ENCODE results near the gene PPP1R18. TPM values are rescaled to one million over a fixed set of nuclear protein-coding genes. Genes with fewer than 3 reads are reported as not detected.
"Not testable (repeated sequence)": the region's sequence is repeated elsewhere in the genome, so short reads cannot be mapped to it uniquely, and the experiment has no call there.

The PPP1R18 gene
- polyA plus RNA-seq, 3 donors = 58.5 to 226 (median 78.9) TPM

- no peak overlapping the region for H3K4me3 Mint-ChIP-seq
- no peak overlapping the region for H3K9ac ChIP-seq (ENCODE audit: insufficient read depth, low read length, poor library complexity, severe bottlenecking)
- no peaks in the 10 kb centered on the region for H3K27me3 Mint-ChIP-seq (ENCODE audit: low read depth in 3 of 3)
- H2AFZ ChIP-seq (ENCODE audit: insufficient read depth, low read depth, low read length, poor library complexity, severe bottlenecking) = no peak overlapping the region
- peaks cover 0 to 2% (median 0%) of the 10 kb centered on the region in 7 donors for H3K9me3 Mint-ChIP-seq
- no peaks in the 10 kb centered on the region for H3K9me3 ChIP-seq (replicated peaks in 1 of 2; ENCODE audit: control insufficient read depth in 1 of 2, insufficient read depth in 1 of 2, low read length in 2 of 2)
- no peak overlapping the region for H3K4me2 ChIP-seq (replicated peaks; ENCODE audit: extremely low read depth, low read length, poor library complexity, severe bottlenecking)
- TF ChIP-seq, protein P1, sequence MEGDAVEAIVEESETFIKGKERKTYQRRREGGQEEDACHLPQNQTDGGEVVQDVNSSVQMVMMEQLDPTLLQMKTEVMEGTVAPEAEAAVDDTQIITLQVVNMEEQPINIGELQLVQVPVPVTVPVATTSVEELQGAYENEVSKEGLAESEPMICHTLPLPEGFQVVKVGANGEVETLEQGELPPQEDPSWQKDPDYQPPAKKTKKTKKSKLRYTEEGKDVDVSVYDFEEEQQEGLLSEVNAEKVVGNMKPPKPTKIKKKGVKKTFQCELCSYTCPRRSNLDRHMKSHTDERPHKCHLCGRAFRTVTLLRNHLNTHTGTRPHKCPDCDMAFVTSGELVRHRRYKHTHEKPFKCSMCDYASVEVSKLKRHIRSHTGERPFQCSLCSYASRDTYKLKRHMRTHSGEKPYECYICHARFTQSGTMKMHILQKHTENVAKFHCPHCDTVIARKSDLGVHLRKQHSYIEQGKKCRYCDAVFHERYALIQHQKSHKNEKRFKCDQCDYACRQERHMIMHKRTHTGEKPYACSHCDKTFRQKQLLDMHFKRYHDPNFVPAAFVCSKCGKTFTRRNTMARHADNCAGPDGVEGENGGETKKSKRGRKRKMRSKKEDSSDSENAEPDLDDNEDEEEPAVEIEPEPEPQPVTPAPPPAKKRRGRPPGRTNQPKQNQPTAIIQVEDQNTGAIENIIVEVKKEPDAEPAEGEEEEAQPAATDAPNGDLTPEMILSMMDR (IDR thresholded peaks at IDR 0.05) = no peak
- no peak for DNase-seq
- peaks cover 30% of the 10 kb centered on the region for H3K4me1 Mint-ChIP-seq
- H3K36me3 Mint-ChIP-seq = peaks cover 40 to 56% of the 10 kb centered on the region in 2 donors
- H3K36me3 ChIP-seq (replicated peaks in 1 of 2; ENCODE audit: control insufficient read depth in 1 of 2, insufficient read depth in 2 of 2, low read length in 2 of 2) = peaks cover 31 to 50% of the 10 kb centered on the region in 2 donors
- intact Hi-C loops (cut with micrococcal nuclease) = loop anchor here in 1 of 2 donors (5.0 kb wide), 1 partner anchor 189 kb away; no protein-coding TSS in a partner anchor
- H3K4me3 ChIP-seq (replicated peaks in 1 of 3; ENCODE audit: low read depth in 2 of 3, low read length in 3 of 3) = no peak overlapping the region
- H3K79me2 ChIP-seq (ENCODE audit: insufficient read depth, low read length) = peaks cover 25% of the 10 kb centered on the region
- peaks cover 11 to 23% of the 10 kb centered on the region in 2 donors for H3K4me1 ChIP-seq (ENCODE audit: control insufficient read depth in 1 of 2, insufficient read depth in 2 of 2, low read length in 2 of 2)
- H3K27ac Mint-ChIP-seq = peak overlapping the region in 3 of 7 donors; percentile 31 to 66 (median 47)
- H4K20me1 ChIP-seq (ENCODE audit: insufficient read depth, low read length) = peaks cover 27% of the 10 kb centered on the region
- H3K27me3 ChIP-seq (ENCODE audit: control insufficient read depth in 2 of 2, insufficient read depth in 2 of 2, low read length in 2 of 2) = no peaks in the 10 kb centered on the region
- H3K27ac ChIP-seq (ENCODE audit: low read depth in 1 of 2, low read length in 2 of 2) = no peak overlapping the region
- WGBS (ENCODE audit: insufficient coverage) = 91% methylated on average over 17 of the region's 27 CpGs
Observed at GRCh38 chr6:30670760-30671527, 15.5 kb downstream of the PPP1R18 start.

GRCh38 chr6:30666300-30666699 lies 20.1 kb downstream of the PPP1R18 start:
- H3K4me1 ChIP-seq (ENCODE audit: control insufficient read depth in 1 of 2, insufficient read depth in 2 of 2, low read length in 2 of 2); H3K9me3 ChIP-seq (replicated peaks in 1 of 2; ENCODE audit: control insufficient read depth in 1 of 2, insufficient read depth in 1 of 2, low read length in 2 of 2); DNase-seq; H3K4me3 ChIP-seq (replicated peaks in 1 of 3; ENCODE audit: low read depth in 2 of 3, low read length in 3 of 3); H3K9ac ChIP-seq (ENCODE audit: insufficient read depth, low read length, poor library complexity, severe bottlenecking); H3K79me2 ChIP-seq (ENCODE audit: insufficient read depth, low read length); H3K27me3 Mint-ChIP-seq (ENCODE audit: low read depth in 3 of 3); H3K4me3 Mint-ChIP-seq; H3K4me2 ChIP-seq (replicated peaks; ENCODE audit: extremely low read depth, low read length, poor library complexity, severe bottlenecking); H2AFZ ChIP-seq (ENCODE audit: insufficient read depth, low read depth, low read length, poor library complexity, severe bottlenecking); H3K9me3 Mint-ChIP-seq; H3K27me3 ChIP-seq (ENCODE audit: control insufficient read depth in 2 of 2, insufficient read depth in 2 of 2, low read length in 2 of 2); intact Hi-C loops (cut with micrococcal nuclease): not testable (repeated sequence)
- Histone ChIP-seq H4K20me1 (ENCODE audit: insufficient read depth, low read length) (peaks cover 12% of the 10 kb centered on the region), H3K36me3 (replicated peaks in 1 of 2; ENCODE audit: control insufficient read depth in 1 of 2, insufficient read depth in 2 of 2, low read length in 2 of 2) (peaks cover 73 to 93% of the 10 kb centered on the region in 2 donors), H3K27ac (ENCODE audit: low read depth in 1 of 2, low read length in 2 of 2) (peak overlapping the region in 1 of 2 donors; percentile 36)
- peaks cover 11% of the 10 kb centered on the region for H3K4me1 Mint-ChIP-seq
- 100% methylated on average over 1 of the region's 2 CpGs for WGBS (ENCODE audit: insufficient coverage)
- H3K27ac Mint-ChIP-seq = peak overlapping the region in 1 of 7 donors; percentile 42
- H3K36me3 Mint-ChIP-seq = peaks cover 83 to 96% of the 10 kb centered on the region in 2 donors
